GM19467 (cell line): Measurements from ENCODE around the gene MRTFB.

Experiments used
- ATAC-seq: cut with Tn5 transposase; IDR thresholded peaks from one replicate; pipeline ENCODE4 v1.9.1; 2021; ENCODE audit warnings: mild to moderate bottlenecking, moderate library complexity; ENCODE audit not compliant: unreplicated experiment

MRTFB gene

DNA sequence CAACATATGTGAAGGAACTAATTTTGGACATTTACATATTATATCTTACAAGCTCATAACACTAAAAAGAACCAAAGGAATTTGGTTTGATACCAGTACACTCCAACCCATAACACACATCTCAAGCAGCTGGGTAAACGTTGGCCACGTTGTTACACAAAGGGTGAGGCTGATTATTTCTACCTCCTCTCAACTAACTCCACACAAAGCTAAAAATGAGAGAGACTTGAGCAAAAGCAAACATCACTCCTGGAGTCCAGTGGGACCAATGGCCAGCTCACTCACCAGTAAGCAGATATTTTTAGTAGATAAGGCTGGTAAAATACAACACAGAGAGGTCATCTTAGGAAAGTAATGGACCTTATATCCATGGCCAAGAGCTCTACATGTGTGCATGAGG is 207.6 kb downstream of the MRTFB start:
- ATAC-seq = no peak

DNA sequence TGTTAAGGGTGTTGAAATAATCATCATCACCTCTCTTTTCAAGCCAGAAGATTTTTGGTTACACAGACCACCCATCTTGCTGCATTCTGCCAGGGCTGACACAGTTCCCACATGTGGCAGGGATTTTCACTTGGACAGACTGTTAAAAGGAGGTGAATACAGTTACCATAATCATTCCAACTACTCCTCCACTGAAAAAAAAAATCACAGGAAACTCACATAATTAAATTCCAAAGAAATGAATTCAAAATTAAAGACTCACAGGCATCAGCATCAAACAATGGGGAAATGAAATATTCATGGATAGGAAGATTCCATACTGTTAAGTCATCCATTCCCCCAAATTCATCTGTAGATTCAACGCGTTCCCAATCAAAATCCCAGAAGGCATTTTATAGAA is 209.4 kb downstream of the MRTFB start:
- ATAC-seq = no peak

DNA sequence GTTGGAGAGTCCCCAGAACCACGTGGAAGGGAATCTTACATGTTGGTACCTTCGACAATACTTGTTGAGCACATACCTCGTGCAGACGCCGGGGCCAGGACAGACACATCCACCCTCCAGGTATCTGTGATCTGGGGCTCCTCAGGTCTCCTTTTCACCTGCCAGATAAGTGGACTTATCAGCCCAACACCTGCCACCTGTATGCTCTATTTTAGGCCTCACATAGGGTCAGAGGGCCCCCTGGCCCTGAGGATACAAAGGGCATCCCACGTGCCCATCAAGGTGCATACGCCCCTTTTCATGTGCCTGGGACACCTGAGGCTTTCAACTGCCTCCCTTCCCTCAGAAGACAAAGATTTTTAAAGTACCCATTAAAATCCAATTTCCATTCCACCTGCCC is 212.7 kb downstream of the MRTFB start:
- ATAC-seq = no peak

DNA sequence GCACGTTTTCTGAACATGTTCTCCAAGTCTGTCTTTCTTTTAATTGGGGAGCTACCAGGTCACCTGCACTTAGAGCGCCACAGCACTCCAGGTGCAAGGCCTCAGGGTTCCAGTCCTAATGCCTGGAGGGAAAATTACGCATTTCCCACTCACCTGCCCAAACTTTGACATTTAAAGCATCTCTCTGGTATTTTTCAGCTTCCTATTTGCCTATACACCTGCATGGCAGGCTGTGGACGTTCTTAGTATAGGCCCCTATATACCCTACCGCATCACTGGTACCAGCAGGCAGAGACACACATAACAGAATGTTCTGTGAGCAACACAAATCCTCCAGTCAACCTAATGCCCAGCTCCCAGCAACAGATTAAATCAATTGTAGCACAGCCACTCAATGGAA is 213.3 kb downstream of the MRTFB start:
- no peak for ATAC-seq

DNA sequence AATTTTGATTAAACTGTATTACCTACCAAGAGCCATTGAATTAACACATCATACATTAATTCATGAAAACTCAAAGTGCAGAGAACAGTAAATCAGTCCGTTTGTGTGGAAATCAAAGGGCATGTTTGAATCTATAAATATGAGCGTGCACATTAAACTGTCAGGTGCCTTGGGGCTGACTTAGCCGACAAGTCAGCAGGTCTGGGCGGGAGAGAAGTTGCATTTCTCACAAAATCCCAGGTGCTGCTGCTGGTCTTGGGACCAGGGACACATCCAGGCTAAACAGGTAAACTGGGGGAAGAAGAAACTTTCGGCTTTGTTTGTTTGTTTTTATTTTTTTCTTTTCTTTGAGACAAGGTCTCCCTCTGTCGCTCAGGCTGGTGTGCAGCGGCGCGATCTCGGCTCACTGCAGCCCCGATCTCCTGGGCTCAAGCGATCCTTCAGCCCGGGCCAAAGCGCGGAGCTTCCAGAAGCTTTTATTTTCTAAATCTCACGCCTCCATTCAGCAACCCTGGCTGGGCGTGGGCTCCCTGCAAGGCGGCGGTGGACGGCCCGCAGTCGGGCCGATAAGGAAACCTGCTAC is 213.9 kb downstream of the MRTFB start:
- peak; percentile 25 for ATAC-seq

DNA sequence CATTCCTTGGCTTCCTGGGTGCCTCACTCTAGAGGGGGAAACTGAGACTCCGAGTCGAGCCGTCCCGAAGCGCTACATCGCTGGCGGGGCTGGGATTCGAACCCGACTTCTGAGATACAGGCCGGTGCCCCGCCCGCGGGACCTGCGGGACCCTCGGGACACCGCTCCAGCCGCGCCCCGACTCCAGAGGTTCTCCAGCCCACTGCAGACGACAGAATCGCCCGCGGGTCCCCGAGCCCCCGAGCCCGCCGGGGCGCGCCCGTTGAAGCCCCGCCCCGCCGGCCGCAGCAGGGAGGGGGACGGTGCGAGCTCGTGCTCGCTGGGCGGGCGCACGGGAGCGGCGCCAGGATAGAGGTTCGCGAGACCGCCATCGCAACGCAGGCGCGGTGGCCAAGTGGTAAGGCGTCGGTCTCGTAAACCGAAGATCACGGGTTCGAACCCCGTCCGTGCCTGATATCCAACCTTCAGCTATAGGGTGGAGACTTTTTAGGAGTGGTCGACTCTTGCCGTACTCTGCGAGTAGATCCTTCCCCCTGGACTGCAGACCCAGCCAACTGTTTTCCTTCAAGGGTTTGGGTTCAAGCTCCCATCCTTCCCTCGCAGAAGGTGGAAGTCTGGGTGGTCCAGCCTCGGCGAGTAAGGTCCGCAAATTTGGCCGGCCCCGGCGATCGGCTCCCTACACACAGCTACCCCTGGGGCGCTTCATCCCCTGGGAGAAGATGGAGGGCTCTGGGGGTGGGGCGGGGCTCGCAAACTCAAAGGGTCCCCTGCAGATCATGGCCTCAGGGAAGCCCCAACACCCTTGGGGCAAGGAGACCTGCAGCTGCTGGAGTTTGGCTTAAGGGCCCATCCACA is 214.6 kb downstream of the MRTFB start:
- peak; percentile 77 for ATAC-seq

DNA sequence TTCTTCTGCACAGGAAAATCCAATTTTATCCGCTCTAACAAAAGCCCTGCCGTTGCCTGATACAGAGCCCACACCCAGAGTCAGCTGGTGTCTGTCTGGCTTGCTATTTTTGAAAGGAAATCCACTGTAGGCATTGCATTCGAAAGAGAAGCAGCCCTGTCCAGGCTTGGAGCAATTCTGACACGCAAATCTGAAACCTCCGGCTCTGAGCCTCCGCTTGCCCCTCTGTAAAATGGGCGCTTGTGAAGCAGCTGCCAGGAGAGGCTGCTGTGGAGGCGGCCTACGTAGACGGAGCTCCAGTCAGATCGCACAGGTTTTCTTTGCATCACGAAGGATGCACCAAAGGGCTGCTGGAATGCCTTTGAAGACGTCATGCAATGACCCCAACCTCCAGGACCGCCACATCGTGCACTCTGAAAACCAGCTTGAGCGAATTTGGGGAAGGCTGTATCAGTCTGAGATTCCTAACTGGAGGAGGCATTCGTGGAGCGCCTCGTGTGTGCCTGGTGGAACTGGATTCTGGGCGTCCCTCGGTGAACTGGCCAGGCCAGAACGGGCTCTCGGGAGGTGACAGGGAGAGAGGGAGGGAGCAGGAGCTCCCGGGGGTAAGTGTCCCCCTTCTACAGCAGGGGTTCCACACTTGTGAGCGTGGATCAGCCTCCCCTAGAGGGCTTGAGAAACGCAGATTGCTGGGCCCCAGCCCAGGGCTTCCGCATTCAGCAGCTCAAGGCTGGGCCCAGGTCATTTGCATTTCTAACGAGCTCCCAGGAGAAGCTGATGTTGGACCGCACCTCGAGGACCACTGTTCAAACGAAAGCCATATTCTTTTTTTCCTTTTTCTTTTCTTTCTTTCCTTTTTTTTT is 215.5 kb downstream of the MRTFB start:
- peak; percentile 4 for ATAC-seq

DNA sequence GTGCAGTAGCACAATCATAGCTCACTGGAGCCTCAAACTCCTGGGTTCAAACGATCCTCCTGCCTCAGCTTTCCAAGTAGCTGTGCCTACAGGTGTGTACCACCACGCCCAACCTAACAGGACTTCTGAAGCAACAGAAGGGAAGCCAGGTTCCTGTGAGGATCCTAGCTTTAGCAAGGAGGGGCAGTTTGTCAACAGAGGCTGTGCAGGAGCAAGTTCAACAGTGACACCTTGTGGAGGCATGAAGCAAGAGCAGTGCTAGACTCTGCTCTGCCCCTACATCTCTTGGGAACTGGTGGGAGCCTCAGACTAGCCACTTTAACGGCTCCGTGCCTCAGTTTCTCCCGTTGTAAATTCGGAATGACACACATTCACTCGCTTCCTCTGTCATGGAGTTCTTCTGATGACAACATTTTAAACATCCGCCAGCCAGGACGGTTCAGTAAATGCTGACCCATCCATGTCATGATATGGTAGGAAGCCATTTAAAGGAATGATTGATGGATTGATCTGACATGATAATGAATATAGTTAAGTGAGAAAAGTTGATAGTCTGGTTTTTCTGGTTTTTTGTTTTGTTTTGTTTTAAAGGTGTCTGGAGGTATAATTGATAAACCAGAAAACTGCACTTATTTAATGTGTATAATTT is 218.7 kb downstream of the MRTFB start:
- ATAC-seq = no peak

DNA sequence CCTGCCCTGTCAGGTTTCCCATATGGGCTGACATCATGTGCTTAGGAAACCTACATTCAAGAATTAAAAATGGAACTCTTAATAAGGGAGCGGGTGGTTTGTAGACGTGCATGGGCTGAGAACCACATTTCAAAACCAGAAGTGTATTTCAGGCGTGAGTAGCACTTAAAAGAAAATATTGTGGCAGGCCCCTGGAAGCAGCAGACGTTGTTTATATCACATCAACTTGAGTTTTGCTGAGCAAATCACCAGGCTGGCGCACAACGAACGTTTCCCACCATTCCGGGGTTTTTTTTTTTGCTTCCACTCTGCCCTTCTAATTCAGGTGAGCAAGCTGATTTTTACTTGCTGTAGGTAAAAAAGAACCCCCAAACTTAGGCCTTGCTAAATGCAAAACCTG is 220.2 kb downstream of the MRTFB start:
- no peak for ATAC-seq

DNA sequence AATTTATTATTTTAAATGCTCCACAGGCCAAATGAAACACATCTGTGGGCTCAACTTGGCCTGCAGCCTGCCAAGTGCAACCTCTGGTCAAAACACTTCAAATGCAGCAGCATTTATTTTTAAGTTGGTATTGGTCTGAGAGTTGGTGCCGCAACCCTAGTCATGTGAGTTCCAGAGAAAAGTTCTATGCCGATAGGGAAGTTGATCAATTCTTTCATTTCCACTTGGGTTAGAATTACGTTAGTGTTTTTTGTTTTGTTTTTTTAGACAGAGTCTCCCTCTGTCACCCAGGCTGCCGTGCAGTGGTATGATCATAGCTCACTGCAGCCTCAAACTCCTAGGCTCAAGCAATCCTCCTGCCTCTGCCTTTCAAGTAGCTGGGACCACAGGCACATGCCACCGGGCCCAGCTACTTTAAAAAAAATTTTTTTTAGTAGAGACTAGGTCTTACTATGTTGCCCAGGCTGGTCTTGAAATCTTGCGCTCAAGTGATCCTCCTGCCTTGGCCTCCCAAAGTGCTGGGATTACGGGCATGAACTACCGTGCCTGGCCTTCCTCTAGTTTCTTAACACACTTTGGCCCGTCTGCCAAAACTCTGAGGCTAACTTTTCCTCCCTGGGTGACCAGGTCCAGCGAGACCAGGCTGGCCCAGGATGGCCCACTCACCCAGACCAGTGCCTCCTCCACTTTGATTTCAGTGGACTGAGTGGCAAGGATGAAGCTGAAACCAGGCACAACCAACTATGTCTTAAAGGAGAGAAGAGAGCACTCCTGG is 221.1 kb downstream of the MRTFB start:
- ATAC-seq = no peak

DNA sequence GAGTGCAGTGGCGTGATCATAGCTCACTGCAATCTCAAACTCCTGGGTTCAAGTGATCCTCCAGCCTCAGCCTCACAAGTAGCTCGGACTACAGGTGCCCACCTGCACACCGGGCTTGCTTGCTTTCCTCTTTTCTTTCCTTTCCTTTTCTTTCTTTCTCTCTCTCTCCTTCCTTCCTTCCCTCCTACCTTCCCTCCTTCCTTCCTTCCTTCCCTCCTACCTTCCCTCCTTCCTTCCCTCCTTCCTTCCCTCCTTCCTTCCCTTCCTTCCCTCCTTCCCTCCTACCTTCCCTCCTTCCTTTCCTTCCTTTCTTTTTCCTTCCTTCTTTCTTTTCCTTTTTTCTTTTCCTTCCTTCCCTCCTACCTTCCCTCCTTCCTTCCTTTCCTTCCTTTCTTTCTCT is 225.5 kb downstream of the MRTFB start:
- no peak for ATAC-seq

DNA sequence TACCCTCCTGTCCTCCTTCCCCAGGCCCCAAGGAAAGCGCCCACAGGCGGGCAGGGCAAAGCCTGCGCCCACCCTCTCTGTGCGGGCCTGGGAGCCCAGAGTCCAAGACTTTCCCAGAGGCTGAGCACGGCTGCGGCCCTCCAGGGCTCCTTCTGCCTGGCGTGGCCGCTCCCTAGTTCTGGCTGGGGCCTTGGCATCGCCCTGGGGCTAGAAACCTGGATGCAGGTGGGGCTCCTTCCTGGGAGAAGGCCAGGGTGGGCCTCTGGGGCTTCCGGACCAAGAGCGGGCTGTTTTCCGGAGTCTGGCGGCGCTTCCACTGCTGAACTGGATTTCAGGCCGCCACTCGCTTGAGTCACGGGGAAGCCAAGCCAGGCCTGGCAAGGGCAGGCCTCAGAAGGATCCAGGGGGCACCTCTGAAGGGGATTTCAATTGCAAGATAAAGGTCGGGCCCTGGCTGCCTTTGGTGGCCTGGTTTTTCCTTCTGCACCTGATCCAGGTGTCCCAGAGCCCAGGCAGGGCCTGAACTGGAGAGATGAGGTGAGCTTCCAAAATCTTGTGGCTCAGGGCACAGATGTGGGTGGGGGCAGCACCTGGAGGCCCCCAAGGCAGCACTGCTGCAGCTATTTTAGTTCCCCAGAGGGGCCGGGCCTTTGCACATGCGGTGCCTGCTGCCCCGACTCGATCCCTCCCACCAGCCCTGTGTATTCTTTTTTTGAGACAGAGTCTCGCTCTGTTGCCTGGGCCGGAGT is 227.4 kb downstream of the MRTFB start:
- no peak for ATAC-seq

DNA sequence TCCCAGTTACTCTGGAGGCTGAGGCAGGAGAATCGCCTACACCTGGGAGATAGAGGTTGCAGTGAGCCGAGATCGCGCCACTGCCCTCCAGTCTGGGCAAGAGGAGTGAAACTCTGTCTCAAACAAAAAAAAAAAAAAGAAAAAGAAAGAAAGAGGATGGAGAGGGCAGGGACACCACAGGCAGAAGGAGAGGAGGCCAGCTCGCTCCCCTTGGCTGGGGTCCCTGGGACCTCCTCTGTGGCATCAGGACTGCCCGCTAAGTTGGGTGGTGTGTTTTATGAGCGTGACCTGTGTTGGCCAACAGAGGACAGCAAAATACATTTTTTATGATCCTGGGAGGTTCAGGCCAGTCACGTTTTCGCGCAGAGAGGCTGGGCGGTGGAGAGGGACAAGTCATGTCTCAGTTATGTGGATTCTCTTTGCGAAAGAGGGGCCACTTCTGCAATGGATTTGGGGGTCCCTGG is 229.6 kb downstream of the MRTFB start:
- no peak for ATAC-seq

DNA sequence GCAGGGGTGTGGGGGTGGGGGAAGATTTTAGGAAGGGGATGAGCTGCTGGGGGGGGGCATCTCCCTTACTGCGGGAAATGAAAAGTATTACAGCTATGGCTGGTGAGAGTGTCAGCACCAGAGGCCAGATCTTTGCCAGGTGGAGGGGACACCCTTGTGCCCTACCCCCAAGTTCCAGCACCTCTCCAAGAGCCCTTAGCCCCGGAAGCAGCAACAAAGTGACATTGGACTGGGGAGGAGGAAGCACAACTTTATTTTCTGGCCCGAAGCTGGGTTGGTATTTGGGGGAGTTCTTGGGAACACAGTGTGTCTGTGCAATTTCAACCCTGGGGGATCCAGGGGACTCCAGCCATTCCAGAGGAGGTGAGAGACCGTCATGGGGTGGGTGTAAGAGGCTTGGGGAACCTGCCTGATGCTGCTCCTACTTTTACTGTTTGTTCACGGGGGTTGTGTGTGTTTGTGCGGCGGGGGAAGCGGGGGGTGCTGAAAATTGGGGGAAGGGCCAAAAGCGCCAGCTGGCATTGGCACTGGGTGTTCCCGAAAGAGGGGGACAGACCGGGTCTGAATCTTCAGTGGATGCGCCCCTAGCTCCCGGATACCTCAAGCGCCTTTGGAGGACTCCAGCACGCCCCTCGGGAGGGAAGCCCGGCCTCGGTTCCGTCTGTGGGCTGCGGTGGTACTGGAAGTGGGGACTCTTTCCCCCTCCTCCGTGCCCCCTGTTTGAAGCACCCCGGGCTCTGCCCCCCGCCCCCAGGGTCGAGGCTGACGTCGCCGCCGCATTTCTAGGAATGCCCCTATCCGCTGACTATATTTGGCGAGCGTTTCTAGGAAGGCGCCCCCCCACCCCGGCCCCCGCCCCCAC is 230.3 kb downstream of the MRTFB start:
- ATAC-seq = peak; percentile 8

DNA sequence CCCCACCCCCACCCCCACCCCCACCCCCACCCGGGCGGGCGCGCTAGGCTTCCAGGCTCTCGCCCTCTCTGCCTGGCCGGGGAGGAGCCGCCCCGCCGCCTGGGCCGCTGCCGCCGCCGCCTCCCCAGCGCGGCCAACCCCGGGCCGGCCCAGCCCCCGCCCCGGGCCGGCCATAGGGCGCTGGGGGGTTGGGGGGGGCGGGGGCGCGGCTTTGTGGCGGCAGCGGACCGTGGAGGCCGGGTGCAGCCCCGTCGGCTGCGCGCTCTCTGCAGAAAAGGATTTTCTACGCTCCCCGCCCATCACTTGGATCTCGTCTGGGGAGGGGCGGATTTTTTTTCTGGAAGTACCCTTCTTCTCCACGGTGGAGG is 230.9 kb downstream of the MRTFB start:
- ATAC-seq = peak; percentile 40

DNA sequence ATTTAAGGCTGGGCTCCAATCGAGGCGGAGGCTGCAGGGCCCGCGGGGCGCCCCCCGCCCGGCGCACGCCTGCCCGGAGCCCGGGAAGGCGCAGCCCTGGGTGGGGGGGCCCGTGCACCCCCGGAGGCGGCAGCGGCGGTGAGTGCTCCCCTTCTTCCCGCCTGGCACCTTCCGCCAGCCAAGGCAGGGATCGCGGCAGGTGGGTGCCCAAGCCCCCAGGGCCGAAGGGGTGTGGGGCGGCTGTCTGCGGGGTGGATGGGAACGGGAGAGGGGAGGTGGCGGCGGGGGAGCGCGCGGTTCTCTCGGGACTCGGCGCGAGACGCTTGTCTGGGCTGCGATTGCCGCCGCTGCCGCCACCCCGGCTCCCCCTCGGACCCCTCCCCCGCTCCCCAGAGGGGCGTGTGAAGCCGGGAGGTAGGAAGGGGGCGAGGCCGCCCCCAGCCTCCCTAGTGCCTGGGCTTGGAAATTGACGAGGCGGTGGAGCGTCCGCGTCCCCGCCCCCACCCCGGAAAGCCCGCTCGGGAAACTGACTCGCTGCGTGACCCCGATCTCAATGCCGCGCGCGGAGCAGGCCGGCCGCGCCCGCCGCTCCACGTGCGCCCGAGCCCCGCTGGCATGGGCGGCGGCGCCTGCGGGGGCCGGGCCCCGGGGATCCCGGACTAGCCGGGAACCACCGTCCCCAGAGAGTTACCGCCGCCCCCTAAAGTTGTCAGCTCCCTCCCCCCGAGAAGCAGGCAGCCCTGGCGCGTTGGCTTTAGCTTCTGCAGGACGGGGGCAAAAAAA is 231.5 kb downstream of the MRTFB start:
- peak; percentile 18 for ATAC-seq

DNA sequence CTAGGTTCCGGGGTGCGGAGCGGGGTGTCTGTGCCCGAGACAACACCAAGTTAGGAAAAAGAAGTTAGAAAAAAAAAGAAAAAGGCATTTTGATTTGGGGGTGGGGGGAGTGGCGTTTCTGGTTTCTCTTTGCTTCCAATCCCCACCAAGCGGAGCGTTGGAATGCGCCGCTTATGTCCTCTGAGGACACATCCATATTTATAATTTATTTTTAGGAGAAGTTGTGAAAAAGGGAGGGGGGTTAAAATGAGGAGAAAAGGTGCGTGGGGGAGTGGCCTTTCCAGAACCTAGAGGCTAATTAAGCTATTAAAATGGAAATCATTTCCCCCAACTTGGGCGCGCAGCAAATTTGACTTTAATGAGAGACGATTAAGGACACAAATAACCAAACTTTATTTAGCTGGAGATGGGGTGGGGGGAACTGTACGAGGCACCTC is 232.1 kb downstream of the MRTFB start:
- ATAC-seq = no peak
